NCI-H1105 (cell line): Measurements from ENCODE around the gene GCN1.

Experiments used
- DNase-seq: peaks from one replicate; lab custom pipeline; 2025; lab: John Stamatoyannopoulos, UW

GCN1 gene

DNA sequence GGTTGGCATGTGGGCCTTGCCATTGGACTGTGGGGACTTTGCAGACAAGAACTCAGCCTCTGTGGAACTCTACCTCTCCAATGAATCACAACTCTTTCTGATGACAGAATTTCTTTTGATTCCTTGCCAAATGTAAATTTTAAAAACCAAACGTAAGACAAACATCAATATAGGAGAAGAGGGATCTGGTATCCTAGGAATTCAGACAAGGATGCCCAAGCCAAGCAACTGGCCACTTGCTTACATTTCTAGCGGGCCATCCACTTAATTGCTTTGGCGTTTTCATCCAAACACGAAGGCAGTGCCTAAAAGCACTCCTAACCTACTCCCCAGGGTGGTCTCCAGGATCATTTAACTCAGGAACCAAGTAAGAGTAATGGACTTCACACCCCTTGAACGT is 54.6 kb downstream of the GCN1 start:
- no peak for DNase-seq

DNA sequence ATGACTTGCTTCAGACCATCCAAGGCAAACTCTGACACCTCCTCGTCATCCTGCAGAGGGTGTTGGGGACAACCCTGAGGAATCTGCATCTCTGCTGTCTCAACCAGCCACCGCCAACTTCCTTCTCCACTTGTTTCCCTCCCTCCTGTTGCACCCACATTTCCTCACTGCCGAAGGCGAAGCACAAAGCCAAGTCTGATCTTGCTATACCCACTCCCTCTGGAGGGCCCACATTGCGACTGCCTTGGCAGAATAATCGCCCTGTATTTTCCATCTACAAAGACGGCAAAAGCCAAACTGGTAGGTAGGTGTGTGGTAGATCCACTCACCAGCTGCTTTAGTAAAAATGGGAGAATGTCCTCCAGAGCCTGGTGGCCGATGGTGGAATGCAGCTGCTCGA is 56.1 kb downstream of the GCN1 start:
- DNase-seq, result no peak

- no peak for DNase-seq
Observed at GRCh38 chr12:120137833-120138232, 56.7 kb downstream of the GCN1 start.

- no peak for DNase-seq
Observed at GRCh38 chr12:120136093-120136770, 58.3 kb downstream of the GCN1 start.

DNA sequence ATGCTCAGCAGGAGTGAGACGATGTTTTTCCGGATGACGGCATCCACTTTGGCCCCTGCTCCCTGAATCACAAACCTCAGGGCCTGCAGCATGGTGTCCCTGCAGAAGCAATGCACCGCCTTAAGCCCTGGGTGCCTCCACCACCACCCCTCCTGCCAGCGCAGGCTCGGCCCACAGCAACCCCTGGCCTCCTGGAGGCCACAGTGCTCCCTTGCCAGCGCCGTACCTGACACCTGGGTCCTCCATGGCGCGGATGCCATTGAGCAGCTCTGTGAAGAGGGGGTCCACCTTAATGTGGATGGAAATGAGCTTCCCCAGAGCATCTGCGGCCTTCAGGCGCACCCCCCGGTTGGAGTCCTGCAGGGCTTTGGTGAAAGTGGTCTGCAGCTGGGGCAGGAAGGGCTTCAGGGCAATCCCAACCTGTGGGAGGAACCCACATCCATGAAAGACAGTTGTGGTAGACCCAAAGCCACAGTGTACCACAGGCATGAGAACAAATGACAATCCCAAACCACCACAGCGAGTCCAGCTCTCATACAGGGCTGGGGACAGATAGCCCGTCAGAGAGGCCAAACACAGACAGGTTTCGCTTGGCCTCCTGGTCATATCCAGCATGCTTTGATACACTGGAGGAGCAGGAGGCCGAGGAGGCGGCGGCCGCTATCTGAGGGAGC is 60.1 kb downstream of the GCN1 start:
- DNase-seq, result no peak

- DNase-seq, result no peak
Observed at GRCh38 chr12:120132863-120133385, 61.6 kb downstream of the GCN1 start.

DNA sequence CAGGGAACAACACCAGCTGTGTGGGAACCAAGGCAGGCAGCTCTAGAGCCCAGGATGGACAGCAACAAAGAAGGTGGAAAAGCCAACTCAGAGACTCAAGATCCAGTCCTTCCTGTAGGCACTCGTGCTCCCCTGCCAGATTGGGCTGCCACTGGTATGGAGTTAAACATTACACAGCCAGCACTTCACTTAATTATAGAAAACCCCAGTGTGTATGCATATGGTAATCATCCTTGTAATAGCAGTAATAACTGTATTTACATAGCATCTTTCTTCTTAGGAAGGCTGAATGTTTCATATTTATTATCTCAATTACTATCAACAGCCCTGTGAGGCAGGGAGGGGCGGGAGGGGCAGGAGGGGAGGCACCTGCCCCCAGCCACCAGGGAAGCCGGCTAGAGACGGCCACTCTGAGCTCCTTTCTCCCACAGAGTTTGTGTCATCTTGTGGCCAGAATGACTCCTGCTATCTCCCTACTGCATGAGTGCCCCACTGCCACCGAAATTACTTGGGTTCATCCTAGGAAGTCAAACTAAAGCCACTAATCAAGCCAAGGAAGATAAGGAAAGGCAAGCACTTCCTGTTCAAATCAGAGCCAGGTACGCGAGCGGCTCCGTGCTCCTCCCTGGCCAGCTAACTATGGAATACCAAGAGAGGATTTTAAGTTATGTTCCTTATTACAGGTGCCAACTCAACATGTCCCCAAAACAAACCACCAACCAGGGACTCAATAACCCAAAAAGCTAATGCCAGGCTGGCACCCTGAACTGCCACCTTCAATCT is 62.3 kb downstream of the GCN1 start:
- no peak for DNase-seq

- DNase-seq, result no peak
Observed at GRCh38 chr12:120131116-120131515, 63.4 kb downstream of the GCN1 start.

- DNase-seq, result no peak
Observed at GRCh38 chr12:120130011-120130410, 64.5 kb downstream of the GCN1 start.

- DNase-seq, result no peak
Observed at GRCh38 chr12:120126635-120127005, 67.9 kb downstream of the GCN1 start.

GRCh38 chr12:120125792-120126634 is 68.5 kb downstream of the GCN1 start:
- no peak for DNase-seq

GRCh38 chr12:120125029-120125428 is 69.5 kb downstream of the GCN1 start:
- DNase-seq, result no peak

GRCh38 chr12:120121766-120122293 is 72.7 kb downstream of the GCN1 start:
- no peak for DNase-seq

DNA sequence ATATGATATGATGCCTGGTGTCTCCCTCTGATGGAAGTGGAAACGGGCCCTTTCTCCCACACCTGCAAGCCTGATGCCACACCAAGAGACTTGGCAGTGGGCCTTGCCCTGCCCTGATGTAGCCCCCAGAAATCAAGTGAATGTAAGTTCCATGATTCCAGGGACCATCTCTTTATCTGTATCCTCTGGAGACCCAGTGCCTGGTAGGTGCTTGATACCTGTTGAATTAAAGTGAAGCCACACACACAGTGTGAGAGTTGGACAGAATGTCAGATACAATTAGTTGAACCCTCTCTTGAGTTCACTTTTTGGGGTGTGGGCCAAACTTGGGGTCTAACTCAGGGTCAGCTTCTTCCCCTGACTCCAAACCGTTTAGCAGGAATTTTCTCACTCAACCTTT is 73.2 kb downstream of the GCN1 start:
- no peak for DNase-seq

DNA sequence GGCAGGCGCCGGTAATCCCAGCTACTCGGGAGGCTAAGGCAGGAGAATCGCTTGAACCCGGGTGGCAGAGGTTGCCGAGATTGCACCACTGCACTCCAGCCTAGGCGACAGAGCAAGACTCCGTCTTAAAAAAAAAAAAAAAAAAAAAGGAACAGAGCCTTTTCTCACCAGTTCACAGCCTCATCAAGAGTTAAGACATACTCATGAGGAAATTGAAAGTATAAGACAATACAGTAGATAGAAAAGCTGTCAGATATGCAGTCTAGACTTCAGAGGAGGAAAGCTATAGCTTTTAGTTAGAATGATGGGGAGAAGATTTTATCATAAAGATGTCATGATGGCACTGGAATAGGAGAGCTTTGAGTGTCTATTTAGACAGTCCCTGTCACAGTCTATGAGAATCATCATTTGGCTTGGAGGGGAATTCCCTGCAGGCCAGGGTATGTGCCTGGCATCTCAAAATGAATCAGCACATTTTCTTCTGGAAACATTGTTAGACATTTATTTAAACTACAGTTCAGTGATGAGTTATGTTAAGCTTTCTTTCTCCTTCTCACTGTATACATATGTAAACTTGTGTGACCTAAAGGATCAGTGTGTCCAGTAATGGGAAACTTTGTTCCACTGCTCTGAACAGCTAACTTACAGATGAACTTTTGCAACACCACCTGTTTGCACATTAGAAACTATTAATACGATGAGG is 75.1 kb downstream of the GCN1 start:
- no peak for DNase-seq

DNA sequence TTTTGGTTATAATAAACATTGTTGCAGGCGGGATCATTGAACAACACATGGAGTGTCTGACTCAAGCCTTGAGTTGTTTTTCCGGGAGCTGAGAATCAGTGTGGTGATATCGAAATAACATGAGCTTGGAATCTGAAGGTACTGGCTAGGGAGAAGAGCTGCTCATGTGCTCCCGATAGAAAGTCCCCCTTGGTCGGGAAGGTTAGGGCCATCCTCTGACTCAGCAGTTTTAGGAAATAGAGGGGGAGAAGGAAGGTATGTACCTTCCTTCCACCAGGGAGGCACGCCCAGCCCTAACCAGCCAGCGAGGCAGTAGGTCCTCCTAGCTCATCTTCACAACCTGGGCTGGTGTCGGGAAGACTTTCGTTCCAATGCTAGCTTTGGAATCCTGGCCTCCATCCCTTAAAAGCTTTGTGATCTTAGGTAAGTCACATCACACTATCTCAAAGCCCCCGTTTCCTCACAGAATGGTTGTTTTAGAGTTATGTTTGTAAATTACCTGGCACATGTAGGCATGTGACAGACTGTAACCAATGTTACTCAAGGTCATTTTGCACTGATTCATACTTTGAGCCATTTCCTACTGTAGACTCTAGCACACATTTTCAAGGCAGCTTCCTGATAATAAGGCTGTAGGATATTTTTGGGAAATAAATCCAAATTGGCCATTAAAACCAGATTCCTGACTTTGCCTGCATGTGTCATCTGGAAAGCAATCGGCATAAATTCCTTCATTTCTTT is 76.0 kb downstream of the GCN1 start:
- DNase-seq, result no peak

DNA sequence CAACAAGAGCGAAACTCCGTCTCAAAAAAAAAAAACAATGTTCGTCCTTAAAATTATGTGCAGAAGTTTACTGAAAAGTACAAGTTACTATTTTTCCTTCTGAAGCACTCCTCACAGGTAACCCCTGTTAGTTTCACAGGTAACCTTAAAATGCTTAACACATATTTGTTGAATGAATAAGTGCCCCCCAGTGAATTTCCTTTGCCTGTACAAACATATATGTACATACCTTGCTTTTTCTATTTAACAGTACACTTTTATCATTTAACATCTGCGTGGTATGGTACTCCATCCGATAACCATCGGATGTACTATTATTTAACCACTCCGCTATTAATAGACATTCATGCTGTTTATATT is 76.6 kb downstream of the GCN1 start:
- DNase-seq, result no peak

DNA sequence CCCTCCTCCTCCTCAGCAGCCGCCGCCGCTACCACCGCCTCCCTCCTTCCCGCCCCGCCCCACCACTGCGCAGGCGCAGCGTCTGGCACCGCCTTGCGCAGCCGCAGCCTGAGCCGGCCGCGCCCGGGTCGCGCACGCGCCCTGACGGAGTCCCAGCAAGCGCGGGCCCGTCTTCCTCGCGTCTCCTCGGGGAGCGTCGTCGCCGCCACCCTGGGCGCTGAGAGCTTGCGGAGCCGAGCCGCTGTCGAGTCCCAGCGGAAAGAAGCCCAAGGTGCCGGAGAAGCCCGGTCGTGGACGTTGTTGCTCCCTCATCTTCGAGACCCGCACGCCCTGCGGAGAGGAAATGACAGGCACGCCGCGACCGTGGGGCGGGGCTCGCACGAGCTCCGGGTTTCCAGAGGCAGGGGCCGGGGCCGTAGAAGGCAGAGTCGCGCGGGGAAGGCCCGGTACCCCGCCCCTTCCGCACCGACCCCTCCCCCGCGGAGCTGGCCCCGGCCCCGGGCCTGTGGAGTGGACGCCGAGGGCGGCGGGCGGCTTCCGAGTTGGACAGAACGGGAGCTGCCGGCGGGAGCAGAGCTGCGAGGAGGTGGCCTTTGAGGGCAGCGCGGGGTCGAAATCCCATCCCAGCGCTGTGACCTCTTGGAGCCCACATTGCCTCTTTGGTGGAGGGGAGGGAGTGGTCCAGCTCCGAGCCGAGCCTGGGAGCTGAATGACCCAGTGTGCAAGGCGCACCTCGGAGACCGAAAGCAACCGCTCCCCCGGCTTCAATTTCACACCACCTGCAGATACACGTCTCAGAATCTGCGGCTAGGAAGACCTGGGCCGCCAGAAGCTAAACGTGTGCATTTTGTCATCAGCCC is 77.5 kb downstream of the GCN1 start:
- peak; percentile 89 for DNase-seq

GRCh38 chr12:120116441-120116791 is 78.1 kb downstream of the GCN1 start, which contains the start of gene RAB35:
RAB35 (minus strand) TSS chr12:120116753; CDS start chr12:120116650, 103 bp downstream.
- DNase-seq, result no peak
